PFSK-1 (cell line): Measurements from ENCODE around the gene SLC25A33.

Source experiments
- FOXP2 ChIP-seq: optimal IDR thresholded peaks from 2 replicates; pipeline ENCODE3; 2011; ENCODE audit warnings: borderline replicate concordance, control low read depth, inconsistent platforms; ENCODE audit not compliant: insufficient read depth; ENCODE audit errors: extremely low read length, extremely low read depth
- POLR2AphosphoS5 ChIP-seq: IDR thresholded peaks from 2 replicates; pipeline ENCODE4 v1.6.1; 2012; ENCODE audit warnings: low read depth, mild to moderate bottlenecking, control low read depth, low read length, moderate library complexity
- SIN3A ChIP-seq: IDR thresholded peaks from 2 replicates; pipeline ENCODE4 v1.6.1; 2012; ENCODE audit warnings: mild to moderate bottlenecking, low read length, moderate library complexity, borderline replicate concordance; ENCODE audit not compliant: insufficient read depth
- TAF1 ChIP-seq: IDR thresholded peaks from 2 replicates; pipeline ENCODE4 v1.6.1; 2012; ENCODE audit warnings: low read length, control low read depth, borderline replicate concordance; ENCODE audit not compliant: insufficient read depth
- TF ChIP-seq, protein P1 (sequence below), 2 experiments: IDR thresholded peaks; 2 replicates each; pipeline versions ENCODE4 v1.6.1 to v1.8.0; 2011 to 2012; ENCODE audit warnings: low read depth in 2 of 2, low read length in 2 of 2, control low read depth in 1 of 2, inconsistent platforms in 1 of 2, mild to moderate bottlenecking in 1 of 2, moderate library complexity in 1 of 2; ENCODE audit not compliant: insufficient read depth in 1 of 2

Gene SLC25A33

DNA sequence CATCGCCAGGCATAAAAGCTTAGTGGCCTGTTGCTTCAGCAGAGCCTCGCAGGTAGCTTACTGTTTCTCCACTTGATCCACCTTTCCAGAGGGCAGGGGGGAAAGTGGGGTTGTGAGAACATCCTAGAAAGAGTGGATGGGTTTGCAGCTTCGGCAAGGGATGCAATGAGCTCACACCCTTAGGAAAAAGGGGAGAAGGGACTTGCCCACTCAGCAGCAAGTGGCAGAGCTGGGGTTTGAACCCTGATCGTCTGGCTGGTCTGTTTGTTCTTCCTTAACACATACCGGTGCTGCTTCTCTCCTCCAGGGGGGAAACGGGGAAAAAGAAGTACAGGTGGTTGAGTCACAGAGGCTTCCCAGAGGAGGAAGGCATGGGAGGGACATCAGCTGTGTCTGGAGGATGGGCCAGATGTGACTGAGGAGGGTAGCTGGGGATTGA, 50.5 kb downstream of the SLC25A33 start:
- TF ChIP-seq FOXP2 (no peak), POLR2AphosphoS5 (no peak), TAF1 (no peak), SIN3A (no peak)
- TF ChIP-seq, protein P1, sequence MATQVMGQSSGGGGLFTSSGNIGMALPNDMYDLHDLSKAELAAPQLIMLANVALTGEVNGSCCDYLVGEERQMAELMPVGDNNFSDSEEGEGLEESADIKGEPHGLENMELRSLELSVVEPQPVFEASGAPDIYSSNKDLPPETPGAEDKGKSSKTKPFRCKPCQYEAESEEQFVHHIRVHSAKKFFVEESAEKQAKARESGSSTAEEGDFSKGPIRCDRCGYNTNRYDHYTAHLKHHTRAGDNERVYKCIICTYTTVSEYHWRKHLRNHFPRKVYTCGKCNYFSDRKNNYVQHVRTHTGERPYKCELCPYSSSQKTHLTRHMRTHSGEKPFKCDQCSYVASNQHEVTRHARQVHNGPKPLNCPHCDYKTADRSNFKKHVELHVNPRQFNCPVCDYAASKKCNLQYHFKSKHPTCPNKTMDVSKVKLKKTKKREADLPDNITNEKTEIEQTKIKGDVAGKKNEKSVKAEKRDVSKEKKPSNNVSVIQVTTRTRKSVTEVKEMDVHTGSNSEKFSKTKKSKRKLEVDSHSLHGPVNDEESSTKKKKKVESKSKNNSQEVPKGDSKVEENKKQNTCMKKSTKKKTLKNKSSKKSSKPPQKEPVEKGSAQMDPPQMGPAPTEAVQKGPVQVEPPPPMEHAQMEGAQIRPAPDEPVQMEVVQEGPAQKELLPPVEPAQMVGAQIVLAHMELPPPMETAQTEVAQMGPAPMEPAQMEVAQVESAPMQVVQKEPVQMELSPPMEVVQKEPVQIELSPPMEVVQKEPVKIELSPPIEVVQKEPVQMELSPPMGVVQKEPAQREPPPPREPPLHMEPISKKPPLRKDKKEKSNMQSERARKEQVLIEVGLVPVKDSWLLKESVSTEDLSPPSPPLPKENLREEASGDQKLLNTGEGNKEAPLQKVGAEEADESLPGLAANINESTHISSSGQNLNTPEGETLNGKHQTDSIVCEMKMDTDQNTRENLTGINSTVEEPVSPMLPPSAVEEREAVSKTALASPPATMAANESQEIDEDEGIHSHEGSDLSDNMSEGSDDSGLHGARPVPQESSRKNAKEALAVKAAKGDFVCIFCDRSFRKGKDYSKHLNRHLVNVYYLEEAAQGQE (IDR thresholded peaks at IDR 0.05; ENCODE audit: insufficient read depth in 1 of 2, low read depth in 2 of 2, low read length in 2 of 2): no peak

DNA sequence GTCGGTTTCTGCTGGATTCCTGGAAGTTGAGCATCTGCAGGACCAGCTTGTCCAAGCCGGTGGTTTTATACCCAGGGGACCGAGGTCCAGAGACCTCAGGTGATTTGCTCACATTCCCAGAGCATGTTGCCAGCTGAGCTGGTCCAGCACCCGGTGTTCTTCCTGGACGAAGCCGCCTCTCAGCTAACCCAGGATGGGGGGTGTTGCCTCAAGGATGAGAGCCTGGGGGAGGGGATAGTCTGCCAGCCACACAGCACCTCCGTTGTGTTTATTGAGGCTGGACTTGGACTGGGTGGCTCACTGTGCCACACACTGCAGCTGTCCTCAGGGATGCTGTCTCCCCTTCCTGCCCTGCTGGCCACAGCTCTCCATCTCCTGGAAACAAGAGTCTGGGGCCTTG, 50.9 kb downstream of the SLC25A33 start:
- no peak for TF ChIP-seq POLR2AphosphoS5
- TF ChIP-seq FOXP2: no peak
- no peak for TF ChIP-seq SIN3A
- no peak for TF ChIP-seq TAF1
- TF ChIP-seq, protein P1 (IDR thresholded peaks at IDR 0.05; ENCODE audit: insufficient read depth in 1 of 2, low read depth in 2 of 2, low read length in 2 of 2): no peak

DNA sequence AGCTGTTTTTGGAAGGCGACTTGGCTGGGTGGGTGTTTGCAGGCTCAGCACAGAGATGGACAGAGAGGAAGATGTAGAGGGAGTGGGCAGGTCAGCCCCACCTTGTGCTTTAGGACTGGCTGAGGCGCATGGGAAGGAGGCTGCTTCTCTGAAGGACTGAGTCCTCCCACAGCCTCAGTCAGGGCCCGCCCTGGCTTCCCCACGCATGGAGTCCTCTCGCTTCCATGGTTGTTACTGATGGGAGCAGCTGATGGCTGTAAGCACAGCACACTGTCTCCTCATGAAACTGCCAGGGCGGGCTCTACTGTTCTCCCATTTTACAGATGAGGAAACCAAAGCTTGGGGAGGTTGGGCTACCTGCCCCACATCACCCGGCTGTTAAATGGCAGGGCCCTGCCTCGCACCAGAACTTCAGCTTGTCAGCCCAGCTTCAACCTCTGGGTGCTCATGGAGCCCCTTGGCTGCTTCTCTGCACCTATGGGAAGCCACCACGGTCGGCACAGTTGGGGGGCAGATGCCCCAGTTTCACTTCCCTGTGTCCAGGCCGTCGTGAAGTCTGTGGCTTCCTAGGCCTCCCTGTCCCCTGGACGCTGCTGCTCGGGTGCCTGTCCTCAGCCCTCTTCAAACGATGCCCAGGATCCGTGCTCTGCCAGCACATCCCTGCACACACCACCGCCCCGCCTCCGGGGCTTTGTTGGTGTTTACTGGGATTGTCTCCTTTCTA, 51.8 kb downstream of the SLC25A33 start:
- TF ChIP-seq, protein P1 (IDR thresholded peaks at IDR 0.05; ENCODE audit: insufficient read depth in 1 of 2, low read depth in 2 of 2, low read length in 2 of 2): no peak
- TF ChIP-seq SIN3A: no peak
- TF ChIP-seq POLR2AphosphoS5: no peak
- TF ChIP-seq FOXP2: no peak
- TF ChIP-seq TAF1: no peak

DNA sequence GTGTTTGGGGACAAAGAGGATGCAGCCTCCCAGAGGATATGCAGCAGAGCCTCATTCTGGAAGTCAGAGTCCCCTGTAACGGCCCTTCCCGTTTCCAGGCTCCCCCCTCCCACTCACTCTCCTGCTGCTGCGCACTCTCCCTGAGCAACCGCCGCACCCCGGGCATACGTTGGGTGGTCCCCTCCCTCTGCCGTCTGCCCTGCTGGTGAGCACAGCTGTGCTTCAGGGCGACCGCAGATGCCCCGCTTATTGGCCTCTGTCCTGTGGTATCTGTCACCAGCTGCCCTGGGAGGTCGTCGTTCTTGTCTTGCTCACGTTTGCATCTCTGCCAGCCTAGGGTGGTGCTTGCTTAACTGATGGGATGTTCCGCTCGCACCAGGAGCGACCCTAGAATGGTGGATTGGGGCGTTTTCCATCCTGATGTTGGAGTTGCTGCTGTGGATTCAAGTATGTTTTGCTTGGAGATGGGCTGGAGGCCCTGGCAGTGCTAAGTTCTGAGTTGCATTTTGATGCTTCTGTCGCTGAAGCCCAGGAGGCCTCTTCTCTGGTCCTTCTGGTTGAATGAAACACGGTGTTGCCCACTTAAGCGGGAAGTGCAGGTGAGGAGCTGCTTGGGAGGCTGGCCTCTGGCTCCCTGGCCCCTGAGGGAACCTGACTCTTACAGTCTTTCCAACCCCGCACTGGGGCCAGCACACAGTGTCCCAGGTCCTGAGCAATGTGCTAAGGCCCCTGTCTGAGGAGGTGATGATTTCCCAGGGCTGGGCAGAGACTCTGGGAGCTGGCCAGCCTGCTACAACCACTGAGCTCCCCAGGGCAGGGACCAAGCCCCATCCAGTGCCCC, 52.6 kb downstream of the SLC25A33 start:
- TF ChIP-seq POLR2AphosphoS5 (no peak), TAF1 (no peak), FOXP2 (no peak), SIN3A (no peak)
- TF ChIP-seq, protein P1 (IDR thresholded peaks at IDR 0.05; ENCODE audit: insufficient read depth in 1 of 2, low read depth in 2 of 2, low read length in 2 of 2): no peak
